ENCODE measurements around the gene LIME1.

LIME1 gene

GRCh38 chr20:63737945-63738686 is 1.7 kb downstream of the LIME1 start:
- DNase-seq (ENCODE audit: low read depth in 3 of 3, low spot score in 1 of 3) = no peak

DNA sequence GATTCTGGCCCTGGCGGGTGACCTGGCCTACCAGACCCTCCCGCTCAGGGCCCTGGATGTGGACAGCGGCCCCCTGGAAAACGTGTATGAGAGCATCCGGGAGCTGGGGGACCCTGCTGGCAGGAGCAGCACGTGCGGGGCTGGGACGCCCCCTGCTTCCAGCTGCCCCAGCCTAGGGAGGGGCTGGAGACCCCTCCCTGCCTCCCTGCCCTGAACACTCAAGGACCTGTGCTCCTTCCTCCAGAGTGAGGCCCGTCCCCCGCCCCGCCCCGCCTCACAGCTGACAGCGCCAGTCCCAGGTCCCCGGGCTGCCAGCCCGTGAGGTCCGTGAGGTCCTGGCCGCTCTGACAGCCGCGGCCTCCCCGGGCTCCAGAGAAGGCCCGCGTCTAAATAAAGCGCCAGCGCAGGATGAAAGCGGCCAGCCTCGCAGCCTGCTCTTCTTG is 2.2 kb downstream of the LIME1 start:
- no peak for DNase-seq (ENCODE audit: low read depth in 3 of 3, low spot score in 1 of 3)

DNA sequence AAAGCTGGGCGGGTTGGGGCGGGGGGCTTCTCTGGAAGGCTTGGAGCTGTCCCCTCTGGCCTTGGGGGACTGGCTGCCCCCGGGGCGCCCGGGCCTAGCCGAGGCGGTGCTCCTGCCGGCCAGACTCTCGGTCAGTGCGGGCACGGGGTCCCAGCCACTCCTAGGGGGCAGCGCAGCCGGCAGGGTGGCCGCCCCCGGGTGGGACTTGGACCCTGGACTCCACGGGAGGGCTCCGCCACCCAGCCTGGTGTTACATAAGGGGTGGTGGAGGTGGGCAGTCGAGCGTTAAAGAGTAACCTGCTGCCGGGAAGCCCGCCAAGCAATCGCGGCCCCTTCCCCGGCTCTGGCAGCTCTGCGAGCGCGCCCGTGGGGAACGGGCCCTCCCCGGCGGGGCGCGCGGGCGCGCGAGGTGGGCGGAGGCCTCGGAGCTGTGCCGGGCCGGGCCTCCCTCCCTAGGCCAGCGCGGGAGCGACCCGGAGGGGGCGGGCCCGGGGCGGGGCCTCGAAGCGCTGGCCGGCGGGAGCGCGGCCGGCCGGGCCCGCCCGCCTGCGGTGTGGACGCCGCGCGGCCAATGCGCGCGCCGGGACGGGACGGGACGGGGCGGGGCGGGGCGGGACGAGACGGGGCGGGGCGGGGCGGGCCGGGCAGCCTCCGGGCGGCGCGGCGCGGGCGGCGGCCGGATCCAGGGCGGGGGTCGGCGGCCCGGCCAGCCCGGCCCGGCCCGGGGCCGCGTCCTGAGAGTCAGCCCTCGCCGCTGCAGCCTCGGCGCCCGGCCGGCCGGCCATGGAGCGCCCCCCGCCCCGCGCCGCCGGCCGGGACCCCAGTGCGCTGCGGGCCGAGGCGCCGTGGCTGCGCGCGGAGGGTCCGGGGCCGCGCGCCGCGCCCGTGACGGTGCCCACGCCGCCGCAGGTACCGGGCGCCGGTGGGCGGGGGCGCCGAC is 2.9 kb downstream of the LIME1 start, which contains the start of gene SLC2A4RG:
SLC2A4RG (plus strand) TSS at position 647 of the 940 bp plus-strand sequence; CDS start at position 784, 137 bp downstream.
- no peak for DNase-seq (ENCODE audit: low read depth in 3 of 3, low spot score in 1 of 3)

DNA sequence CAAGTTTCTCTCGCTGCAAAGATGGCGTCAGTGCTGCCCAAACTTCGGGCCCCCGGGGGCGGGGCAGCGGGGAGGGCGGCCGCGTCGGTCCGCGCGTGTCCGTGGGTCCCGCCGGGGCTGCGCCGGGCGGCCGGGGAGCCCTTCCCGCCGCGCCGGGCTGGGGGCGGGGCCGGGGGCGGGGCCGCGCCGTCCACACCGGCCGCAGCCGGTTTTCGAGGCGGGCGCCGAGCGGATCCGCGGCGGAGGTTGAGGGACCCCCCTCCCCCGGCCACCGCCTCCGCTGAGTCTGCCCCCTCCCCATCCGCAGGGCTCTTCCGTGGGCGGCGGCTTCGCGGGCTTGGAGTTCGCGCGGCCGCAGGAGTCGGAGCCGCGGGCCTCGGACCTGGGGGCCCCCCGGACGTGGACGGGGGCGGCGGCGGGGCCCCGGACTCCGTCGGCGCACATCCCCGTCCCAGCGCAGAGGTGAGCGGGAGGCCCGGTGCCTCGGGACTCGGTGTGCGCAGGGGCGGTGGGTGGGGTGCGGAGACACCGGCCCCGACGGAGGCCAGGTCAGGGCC is 3.7 kb downstream of the LIME1 start:
- no peak for DNase-seq (ENCODE audit: low read depth in 3 of 3, low spot score in 1 of 3)

GRCh38 chr20:63740627-63741353 is 4.3 kb downstream of the LIME1 start:
- DNase-seq (ENCODE audit: low read depth in 3 of 3, low spot score in 1 of 3) = no peak

DNA sequence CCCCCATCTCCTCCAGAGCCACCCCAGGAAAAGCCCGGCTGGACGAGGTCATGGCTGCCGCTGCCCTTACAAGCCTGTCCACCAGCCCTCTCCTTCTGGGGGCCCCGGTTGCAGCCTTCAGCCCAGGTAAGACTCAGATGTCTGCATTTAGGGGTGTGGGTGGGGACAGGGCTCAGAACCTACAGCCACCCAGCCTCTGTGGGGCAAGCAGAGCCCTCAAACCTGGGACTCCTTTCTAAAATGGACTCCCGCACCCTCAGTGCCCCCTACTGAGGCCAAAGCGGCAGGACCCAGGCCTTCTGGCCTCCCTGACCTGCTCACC is 4.9 kb downstream of the LIME1 start:
- DNase-seq (ENCODE audit: low read depth in 3 of 3, low spot score in 1 of 3) = no peak

DNA sequence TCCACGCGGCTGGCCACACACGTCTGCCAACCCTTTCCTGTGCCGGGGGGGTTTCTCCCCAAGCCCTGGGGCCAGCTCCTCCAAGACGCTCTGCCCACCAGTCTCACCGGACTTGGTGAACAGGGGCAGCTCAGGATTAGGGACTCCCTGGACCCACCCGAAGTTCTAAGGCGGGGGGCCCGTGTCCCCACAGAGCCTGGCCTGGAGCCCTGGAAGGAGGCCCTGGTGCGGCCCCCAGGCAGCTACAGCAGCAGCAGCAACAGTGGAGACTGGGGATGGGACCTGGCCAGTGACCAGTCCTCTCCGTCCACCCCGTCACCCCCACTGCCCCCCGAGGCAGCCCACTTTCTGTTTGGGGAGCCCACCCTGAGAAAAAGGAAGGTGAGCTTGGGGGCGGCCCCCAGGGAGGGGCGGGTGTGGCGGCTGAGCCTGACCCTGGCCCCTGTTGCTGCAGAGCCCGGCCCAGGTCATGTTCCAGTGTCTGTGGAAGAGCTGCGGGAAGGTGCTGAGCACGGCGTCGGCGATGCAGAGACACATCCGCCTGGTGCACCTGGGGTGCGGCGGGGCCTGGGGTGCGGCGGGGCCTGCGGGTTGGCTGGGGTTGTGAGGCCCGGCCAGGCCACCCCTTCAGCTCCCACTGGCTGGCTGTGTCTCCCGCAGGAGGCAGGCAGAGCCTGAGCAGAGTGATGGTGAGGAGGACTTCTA is 5.4 kb downstream of the LIME1 start:
- no peak for DNase-seq (ENCODE audit: low read depth in 3 of 3, low spot score in 1 of 3)

- DNase-seq (ENCODE audit: low read depth in 3 of 3, low spot score in 1 of 3) = no peak
These were observed 6.0 kb downstream of the LIME1 start for GRCh38 chr20:63742381-63743024.

DNA sequence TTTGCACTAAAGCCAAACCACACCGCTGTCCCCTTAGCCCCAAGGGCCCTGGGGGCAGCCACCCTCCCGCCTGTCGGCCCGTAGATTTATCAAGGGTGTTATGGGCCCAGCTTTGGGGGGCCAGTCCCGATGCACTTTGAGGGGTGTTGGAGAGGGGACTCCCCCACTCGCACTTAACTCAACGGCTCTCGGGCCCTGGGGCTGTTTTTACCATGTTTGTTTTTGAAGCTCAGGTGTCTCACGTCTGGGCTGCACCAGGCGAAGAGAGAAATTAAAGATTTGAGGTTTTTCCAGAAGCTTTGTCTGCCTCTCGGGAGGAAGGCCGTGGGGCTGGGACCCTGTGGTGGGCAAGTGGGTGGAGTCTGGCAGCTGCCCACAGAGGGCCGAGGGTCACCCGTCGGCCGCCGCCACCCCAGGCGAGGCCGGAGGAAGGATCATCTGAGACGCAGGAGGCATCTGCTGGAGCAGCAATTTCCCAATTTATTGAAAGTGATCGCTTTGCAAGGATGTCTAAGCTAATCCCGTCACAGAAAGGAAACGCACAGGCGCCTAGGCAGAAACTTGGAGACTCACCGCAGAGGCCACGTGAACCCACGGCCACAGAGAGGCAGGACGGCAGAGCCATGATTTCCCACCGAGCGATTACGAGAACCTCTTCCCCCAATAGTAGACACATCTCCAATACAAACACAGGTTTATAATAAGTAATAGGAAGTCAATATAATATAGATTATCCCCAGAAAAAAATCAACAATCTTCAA is 6.9 kb downstream of the LIME1 start:
- no peak for DNase-seq (ENCODE audit: low read depth in 3 of 3, low spot score in 1 of 3)

DNA sequence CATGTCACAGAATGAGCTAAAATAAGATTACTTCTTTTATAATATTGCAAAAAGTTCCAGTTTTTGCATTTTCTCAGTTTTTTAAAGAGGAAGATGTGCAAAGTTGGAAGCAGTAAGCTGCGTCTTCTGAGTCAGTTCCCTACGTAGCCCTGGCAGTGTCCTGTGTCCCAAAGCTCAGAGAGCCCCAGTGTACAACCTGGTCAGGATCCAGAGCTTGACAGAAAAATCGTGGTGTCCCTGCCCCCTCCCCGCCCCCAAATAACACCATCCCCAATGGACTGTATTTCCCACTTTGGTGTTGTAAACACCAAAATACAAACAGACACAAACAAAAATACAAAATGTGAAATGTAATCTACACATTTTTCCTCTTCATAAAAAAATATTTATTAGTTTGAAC is 7.7 kb downstream of the LIME1 start:
- no peak for DNase-seq (ENCODE audit: low read depth in 3 of 3, low spot score in 1 of 3)

DNA sequence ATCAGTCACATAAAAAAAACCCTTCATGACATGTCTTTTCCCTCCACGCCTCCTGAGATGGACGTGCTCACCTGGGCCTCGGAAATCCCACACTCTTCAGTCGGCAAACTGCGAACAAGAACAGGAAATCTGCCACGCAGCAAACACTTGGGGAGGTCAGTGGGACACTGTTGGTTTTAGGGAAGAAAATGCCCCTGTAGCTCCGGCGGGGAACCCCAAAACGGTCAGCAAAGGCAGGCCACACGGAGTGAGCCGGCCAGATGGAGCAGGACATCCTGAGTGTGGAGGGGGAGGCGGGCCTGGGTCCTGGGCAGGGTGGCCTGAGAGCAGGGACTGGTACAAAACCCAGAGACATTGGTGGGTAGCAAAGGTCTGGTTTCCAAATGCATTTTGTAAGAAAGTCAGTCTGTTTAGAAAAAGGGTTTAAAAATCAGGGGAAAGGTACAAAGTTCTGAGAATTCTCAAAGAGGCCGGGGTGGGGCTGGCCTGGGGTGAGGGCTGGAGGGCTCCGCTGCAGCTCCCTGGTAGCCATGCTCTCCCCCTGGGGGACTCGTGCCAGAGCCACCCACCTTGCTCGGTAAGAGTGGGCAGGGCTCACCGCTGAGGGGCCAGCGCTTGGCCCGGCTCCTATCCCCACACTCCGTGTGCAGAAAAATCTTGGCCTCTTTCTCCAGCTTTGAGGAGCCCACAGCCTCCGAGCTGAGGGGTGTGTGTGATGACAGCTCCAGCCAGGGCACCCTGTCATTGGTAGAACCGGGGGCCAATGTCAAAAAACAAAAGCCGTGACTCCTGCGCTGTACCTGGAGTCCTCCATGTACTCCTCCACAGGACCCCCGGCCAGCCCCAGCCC is 8.3 kb downstream of the LIME1 start:
- DNase-seq (ENCODE audit: low read depth in 3 of 3, low spot score in 1 of 3) = no peak

DNA sequence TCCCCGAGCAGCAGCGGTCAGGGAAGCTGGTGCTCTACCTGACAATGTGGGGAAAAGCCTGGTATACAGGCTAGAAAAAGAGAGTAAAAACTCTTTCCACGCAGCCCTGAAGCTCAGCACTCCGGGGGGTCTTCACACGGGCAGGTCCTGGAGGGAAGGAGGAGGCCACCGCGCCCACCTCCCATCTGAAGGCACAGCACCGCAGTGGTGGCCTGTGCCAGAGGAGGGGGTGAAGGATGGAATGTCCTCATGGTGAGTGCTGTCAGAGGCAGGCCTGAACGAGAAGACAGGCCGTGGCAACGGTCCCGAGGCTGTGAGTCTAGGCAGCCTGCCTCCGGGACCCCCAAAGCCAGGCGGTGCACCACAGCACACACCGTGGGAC is 9.0 kb downstream of the LIME1 start:
- DNase-seq (ENCODE audit: low read depth in 3 of 3, low spot score in 1 of 3) = no peak

- no peak for DNase-seq (ENCODE audit: low read depth in 3 of 3, low spot score in 1 of 3)
These were observed 9.7 kb downstream of the LIME1 start for GRCh38 chr20:63745961-63746731.

- DNase-seq (ENCODE audit: low read depth in 3 of 3, low spot score in 1 of 3) = no peak
These were observed 10.4 kb downstream of the LIME1 start for GRCh38 chr20:63746751-63747315.

DNA sequence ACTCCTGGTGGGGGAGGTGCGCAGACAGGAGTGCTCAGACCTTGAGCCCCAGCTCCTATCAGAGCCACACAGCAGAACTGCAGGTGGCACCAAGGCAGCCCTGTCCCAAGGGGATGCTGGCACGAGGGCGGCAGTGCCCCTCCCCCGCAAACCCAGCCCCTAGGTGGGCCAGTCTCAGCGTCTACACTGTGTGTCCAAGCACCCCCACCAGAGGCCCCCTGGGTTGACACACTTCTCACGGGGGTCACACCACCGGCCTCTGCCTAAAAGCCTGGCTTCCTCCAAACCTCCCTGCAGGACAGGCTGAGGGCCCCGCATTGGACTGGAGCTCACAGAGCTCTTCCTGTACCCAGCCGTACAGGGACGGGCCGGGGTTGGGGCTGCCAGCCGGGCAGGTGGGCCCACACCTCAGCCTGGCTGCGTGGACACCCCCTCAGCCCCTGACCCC is 11.2 kb downstream of the LIME1 start:
- no peak for DNase-seq (ENCODE audit: low read depth in 3 of 3, low spot score in 1 of 3)

- DNase-seq (ENCODE audit: low read depth in 3 of 3, low spot score in 1 of 3) = no peak
These were observed 11.8 kb downstream of the LIME1 start for GRCh38 chr20:63748070-63748933.

- no peak for DNase-seq (ENCODE audit: low read depth in 3 of 3, low spot score in 1 of 3)
These were observed 12.4 kb downstream of the LIME1 start for GRCh38 chr20:63748934-63749270.
